Retinal pigment epithelial cell (primary cell): ENCODE results near the gene TMEM217.

Source experiments
- DNase-seq: peaks from one replicate; pipeline ENCODE4 v3.0.0-alpha.2; 2010; ENCODE audit warnings: low read depth
- H3K4me3 ChIP-seq: 2 replicates; pipeline ENCODE4 v1.5.1; 2011; ENCODE audit warnings: mild to moderate bottlenecking, low read length, control low read depth, moderate library complexity
- TF ChIP-seq, protein P1 (sequence below): conservative IDR thresholded peaks from 2 replicates; pipeline ENCODE4 v1.5.1; 2011; ENCODE audit warnings: low read depth, low read length, control low read depth, inconsistent platforms

The TMEM217 gene

DNA sequence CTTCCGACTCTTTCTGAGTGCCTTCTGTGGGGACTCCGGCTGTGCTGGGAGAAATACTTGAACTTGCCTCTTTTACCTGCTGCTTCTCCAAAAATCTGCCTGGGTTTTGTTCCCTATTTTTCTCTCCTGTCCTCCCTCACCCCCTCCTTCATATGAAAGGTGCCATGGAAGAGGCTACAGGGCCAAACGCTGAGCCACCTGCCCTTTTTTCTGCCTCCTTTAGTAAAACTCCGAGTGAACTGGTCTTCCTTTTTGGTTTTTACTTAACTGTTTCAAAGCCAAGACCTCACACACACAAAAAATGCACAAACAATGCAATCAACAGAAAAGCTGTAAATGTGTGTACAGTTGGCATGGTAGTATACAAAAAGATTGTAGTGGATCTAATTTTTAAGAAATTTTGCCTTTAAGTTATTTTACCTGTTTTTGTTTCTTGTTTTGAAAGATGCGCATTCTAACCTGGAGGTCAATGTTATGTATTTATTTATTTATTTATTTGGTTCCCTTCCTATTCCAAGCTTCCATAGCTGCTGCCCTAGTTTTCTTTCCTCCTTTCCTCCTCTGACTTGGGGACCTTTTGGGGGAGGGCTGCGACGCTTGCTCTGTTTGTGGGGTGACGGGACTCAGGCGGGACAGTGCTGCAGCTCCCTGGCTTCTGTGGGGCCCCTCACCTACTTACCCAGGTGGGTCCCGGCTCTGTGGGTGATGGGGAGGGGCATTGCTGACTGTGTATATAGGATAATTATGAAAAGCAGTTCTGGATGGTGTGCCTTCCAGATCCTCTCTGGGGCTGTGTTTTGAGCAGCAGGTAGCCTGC is 83.2 kb downstream of the TMEM217 start:
- TF ChIP-seq, protein P1, sequence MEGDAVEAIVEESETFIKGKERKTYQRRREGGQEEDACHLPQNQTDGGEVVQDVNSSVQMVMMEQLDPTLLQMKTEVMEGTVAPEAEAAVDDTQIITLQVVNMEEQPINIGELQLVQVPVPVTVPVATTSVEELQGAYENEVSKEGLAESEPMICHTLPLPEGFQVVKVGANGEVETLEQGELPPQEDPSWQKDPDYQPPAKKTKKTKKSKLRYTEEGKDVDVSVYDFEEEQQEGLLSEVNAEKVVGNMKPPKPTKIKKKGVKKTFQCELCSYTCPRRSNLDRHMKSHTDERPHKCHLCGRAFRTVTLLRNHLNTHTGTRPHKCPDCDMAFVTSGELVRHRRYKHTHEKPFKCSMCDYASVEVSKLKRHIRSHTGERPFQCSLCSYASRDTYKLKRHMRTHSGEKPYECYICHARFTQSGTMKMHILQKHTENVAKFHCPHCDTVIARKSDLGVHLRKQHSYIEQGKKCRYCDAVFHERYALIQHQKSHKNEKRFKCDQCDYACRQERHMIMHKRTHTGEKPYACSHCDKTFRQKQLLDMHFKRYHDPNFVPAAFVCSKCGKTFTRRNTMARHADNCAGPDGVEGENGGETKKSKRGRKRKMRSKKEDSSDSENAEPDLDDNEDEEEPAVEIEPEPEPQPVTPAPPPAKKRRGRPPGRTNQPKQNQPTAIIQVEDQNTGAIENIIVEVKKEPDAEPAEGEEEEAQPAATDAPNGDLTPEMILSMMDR: no peak
- no peak overlapping the region for H3K4me3 ChIP-seq
- no peak for DNase-seq

DNA sequence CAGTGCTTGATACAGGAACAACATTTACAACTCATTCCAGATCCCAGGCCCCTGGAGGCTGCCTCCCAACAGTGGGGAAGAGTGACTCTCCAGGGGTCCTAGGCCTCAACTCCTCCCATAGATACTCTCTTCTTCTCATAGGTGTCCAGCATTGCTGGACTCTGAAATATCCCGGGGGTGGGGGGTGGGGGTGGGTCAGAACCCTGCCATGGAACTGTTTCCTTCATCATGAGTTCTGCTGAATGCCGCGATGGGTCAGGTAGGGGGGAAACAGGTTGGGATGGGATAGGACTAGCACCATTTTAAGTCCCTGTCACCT is 83.8 kb downstream of the TMEM217 start:
- TF ChIP-seq, protein P1: no peak
- H3K4me3 ChIP-seq: no peak overlapping the region
- DNase-seq: no peak

DNA sequence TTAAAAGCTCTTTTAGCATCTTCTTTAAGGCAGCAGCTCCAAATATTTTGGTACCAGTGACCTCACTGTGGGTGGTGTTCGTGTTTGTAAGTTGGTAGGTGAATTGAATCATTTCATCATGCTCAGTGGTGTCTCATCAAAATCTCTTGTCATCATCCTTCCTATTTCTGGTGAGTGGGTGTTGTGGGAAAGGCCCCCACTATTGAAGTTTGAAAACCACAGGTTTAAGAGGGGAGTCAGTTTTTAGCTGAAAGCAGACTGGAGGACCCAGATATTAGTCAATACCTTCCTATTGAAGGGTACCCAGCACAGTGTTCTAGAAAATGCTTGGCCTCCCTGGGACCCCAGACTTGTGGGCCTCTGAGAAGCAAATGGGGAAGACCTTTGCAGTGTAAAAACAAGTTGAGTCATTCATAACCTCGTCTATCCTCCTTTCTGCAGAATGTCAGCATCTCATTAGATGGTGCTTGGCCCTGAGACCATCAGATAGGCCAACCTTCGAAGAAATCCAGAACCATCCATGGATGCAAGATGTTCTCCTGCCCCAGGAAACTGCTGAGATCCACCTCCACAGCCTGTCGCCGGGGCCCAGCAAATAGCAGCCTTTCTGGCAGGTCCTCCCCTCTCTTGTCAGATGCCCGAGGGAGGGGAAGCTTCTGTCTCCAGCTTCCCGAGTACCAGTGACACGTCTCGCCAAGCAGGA is 84.3 kb downstream of the TMEM217 start:
- no peak for DNase-seq
- TF ChIP-seq, protein P1: no peak
- H3K4me3 ChIP-seq: no peak overlapping the region

DNA sequence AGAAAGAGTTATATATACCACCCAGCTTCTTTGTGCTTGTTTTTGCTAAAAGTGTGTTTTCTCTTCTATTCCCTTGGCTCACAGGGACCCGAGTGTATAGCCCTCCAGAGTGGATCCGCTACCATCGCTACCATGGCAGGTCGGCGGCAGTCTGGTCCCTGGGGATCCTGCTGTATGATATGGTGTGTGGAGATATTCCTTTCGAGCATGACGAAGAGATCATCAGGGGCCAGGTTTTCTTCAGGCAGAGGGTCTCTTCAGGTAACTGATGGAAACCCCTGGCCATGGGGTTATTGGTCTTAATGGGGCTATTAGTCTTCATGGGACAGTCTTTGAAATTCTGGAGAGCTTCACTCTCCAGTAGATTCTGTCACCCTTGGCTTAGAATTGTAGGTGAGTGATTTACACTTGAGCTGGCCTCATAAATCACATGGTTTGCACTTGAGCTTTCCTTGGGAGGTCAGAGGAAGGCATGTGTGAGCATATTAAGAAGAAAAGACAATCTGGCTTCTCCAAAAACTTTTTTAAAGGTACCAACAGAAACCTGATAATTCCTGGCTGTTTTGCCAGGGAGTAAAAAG is 84.9 kb downstream of the TMEM217 start:
- peak overlapping the region; percentile 87 for H3K4me3 ChIP-seq
- DNase-seq: no peak
- TF ChIP-seq, protein P1: no peak

DNA sequence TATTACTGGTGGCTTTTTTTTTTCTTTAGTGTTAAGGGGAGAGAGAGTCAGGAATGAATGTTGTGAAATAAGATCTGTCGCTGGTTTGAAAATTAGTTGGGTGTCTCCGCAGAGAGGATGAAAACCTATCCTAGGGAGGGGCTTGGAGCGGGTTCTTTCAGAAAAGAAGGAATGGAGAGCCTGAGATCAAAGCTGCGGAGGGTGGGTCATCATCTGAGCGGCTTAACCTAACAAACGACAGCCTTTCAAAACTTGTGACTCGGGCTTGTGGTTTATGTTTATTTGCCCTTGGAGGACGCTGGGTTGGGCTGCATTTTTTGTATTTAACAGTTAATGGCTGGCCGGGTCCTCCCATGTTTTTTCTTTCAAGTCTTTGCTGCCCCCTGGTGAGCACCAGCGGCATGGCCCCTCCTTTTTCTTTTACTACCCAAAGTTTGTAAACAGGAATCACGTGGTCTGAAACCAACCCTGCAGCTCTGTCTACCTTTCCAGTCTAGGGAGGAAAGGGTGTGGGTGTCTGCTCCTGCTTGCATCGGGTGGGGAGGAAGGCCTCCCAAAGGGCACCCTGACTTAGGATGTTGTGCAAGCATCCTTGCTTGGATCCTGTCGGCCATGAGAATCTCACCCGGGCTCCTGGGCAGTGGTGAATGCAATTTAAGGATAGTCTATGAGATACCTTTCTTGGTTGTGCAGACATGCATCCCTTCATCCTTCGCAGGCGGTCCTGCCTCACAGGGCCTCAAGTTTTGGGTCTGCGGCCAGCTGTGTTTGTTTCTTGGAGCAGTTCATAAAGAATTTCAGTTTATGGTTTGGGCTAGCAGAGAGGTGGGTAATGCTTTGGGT is 85.8 kb downstream of the TMEM217 start:
- TF ChIP-seq, protein P1: peak; percentile 80
- peak; percentile 93 for DNase-seq
- H3K4me3 ChIP-seq: peak overlapping the region; percentile 87

DNA sequence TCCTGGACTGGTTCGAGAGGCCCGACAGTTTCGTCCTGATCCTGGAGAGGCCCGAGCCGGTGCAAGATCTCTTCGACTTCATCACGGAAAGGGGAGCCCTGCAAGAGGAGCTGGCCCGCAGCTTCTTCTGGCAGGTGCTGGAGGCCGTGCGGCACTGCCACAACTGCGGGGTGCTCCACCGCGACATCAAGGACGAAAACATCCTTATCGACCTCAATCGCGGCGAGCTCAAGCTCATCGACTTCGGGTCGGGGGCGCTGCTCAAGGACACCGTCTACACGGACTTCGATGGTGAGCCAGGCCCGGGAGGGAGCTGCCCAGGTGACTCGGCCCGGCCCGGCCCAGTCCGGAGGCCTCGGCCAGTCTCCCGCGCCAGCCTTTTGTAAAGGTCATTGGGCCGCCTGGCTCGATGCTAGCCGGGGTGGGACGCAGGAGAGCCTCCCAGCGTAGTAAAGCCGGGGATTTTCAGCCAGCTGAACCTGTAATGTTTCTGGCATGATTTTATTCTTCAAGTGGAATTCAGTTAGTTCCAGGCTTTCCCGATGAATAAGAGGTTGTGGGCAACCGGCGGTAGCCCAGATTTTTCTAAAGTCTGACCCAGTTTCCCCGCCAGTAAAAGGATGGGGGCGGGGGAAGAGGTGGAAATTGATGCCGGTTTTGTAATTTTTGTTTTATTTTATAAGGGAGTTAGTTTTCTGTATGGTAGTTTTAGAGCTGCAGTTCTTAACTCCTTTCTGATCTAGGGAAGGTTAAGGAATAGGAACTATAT is 86.6 kb downstream of the TMEM217 start:
- no peak for DNase-seq
- peak overlapping the region; percentile 87 for H3K4me3 ChIP-seq
- TF ChIP-seq, protein P1: no peak
